Hepatocyte (in vitro differentiated cells): Measurements from ENCODE around the gene ELAVL2.

ENCODE experiments used
- CTCF ChIP-seq: fragments of 200-600 bp; sonication (generic); IDR thresholded peaks from 2 replicates; pipeline ENCODE4 v1.5.1; 2016; ENCODE audit warnings: antibody characterized with exemption, mild to moderate bottlenecking; ENCODE audit not compliant: poor library complexity
- EZH2phosphoT487 ChIP-seq: fragments of 200-600 bp; sonication (generic); IDR thresholded peaks from one replicate; pipeline ENCODE4 v1.6.1; 2018; ENCODE audit warnings: antibody characterized with exemption, mild to moderate bottlenecking, low read depth, moderate library complexity; ENCODE audit not compliant: unreplicated experiment, severe bottlenecking

- no peak for TF ChIP-seq CTCF
- no peak for TF ChIP-seq EZH2phosphoT487
Measured at GRCh38 chr9:23764219-23764618, 61.8 kb downstream of the ELAVL2 start.
